IPS-15b (cell line): ENCODE results near the gene CRYBA4.

Experiments
- H3K27me3 ChIP-seq: one replicate; pipeline ENCODE4 v1.6.1; 2013; ENCODE audit warnings: low read length; ENCODE audit not compliant: control insufficient read depth, insufficient read depth
- H3K36me3 ChIP-seq: one replicate; pipeline ENCODE4 v1.6.1; 2013; ENCODE audit warnings: low read length; ENCODE audit not compliant: control insufficient read depth, insufficient read depth
- H3K4me1 ChIP-seq: one replicate; pipeline ENCODE4 v1.6.1; 2013; ENCODE audit warnings: mild to moderate bottlenecking, low read length; ENCODE audit not compliant: control insufficient read depth, insufficient read depth
- H3K4me3 ChIP-seq: one replicate; pipeline ENCODE4 v1.5.1; 2013; ENCODE audit warnings: low read depth, low read length
- H3K9ac ChIP-seq: one replicate; pipeline ENCODE4 v1.6.1; 2013; ENCODE audit warnings: low read depth, mild to moderate bottlenecking, low read length
- H3K9me3 ChIP-seq: one replicate; pipeline ENCODE4 v1.6.1; 2013; ENCODE audit warnings: mild to moderate bottlenecking, low read length; ENCODE audit not compliant: control insufficient read depth, insufficient read depth

The CRYBA4 gene

DNA sequence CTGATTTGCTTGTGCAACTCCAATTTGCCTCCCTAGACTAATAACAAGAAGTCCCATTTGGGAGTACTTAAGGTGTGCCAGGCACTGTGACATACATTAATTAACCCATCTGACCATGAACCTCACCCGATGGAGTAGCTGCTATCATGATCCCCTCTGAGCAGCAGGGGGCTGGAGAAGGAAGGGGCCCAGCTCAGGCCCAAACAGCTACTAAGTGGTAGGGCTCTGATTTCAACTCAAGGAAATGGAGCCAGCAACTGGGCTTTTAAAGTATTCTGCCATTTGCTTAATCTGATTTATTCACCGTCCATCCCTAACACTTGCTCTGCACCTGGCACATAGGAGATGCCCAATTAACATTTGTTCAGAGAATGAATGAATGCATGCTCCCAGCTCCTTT lies 5.1 kb upstream of the CRYBA4 start:
- no peaks in the 10 kb centered on the region for H3K36me3 ChIP-seq
- H3K9me3 ChIP-seq: no peaks in the 10 kb centered on the region
- no peak overlapping the region for H3K4me3 ChIP-seq
- peaks cover 19% of the 10 kb centered on the region for H3K27me3 ChIP-seq
- no peak overlapping the region for H3K9ac ChIP-seq
- H3K4me1 ChIP-seq: peaks cover 42% of the 10 kb centered on the region

DNA sequence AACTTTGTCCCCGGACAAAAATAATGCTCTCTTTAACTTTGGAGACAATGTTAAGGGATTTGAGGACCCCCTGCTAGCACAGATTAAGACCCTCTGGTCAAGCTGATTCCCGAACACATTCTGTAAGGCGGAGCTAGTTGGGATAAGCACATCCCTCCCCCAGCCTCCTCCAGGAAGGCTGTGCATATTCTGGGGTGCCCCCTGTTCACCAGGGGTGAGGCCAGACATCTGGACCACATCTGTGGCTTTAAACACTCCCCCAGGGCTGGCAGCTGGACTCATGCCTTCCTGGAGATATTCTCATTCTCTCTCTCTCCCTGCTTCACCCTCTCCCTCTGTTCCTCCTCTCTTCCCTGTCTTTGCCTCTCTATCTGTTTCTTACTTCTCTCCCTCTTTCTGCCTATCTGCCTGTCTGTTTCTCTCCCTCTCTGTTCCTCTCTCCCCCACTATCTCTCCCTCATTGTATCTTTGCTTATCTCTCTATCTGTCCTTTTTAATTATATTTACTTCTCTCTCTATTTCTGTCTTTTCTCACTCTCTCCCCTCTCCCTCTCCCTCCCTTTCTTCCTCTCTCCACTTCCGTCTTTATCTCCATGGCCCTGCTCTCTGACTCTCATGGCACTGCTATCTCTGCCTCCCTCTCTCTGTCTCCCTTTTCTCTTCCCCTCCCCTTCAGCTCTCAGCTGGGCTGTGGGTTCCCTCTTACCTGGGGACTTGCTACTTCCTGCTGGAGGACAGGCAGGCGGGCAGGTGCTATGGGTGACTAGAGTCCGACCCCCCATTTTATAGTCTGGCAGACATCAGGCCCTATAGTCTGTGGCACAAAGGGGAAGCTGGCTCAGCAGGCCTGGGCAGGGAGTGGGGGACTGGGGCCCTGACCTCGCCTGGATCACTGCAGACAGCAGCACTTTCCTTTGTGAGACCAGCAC lies 4.2 kb upstream of the CRYBA4 start, which contains the start of gene CRYBB1:
Gene CRYBB1, minus strand, starts transcription at position 757 of the 929 bp plus-strand sequence. CDS start 1,708 bp downstream, outside the sequence.
- Histone ChIP-seq H3K27me3 (peaks cover 15% of the 10 kb centered on the region), H3K36me3 (no peaks in the 10 kb centered on the region), H3K4me1 (peaks cover 37% of the 10 kb centered on the region), H3K9ac (no peak within 1 kb of the TSS), H3K4me3 (no peak within 1 kb of the TSS), H3K9me3 (no peaks in the 10 kb centered on the region)

DNA sequence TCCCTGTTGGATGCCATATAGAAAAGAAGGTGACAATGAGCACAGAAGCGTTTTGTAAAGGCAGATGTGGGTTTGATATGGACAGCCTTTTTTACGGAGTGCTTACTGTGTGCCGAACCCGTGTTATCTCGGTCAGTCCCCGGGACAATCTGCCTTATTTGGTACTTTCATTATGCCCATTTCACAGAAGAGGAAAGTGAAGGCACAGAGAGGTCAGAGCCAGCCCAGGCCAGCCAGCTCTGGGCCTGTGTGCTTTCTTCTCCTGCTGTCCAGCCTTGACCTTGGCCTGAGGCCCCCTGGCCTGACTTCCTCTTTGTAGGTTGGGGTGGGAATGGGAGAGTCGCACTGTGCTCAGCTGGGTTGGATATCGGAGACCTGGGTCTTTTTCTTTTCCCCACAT lies 3.3 kb upstream of the CRYBA4 start:
- H3K27me3 ChIP-seq: peaks cover 8% of the 10 kb centered on the region
- peaks cover 2% of the 10 kb centered on the region for H3K36me3 ChIP-seq
- peaks cover 30% of the 10 kb centered on the region for H3K4me1 ChIP-seq
- H3K4me3 ChIP-seq: no peak overlapping the region
- no peak overlapping the region for H3K9ac ChIP-seq
- H3K9me3 ChIP-seq: no peaks in the 10 kb centered on the region

DNA sequence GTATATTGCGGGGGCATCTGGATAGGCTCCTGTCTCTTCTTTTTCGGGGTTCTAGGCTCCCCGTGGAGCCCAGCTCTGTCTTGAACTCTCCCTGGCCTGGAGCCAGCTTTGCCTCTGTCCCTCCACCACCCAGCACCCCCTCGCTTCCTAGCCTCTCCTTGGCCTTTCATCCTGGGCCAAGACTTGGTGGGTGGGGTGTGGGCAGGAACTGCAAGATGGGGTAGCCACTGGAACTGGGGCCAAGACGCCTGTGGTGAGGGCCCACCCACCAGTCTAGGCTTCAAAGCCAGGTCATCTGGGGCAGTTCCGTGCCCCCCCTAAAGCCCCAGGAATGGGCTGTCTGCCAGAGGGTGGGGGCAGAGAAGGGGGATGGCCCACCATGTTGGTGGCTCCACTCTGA lies 2.3 kb upstream of the CRYBA4 start:
- Histone ChIP-seq H3K4me3 (no peak overlapping the region), H3K27me3 (peaks cover 8% of the 10 kb centered on the region), H3K36me3 (peaks cover 2% of the 10 kb centered on the region), H3K9ac (no peak overlapping the region), H3K9me3 (no peaks in the 10 kb centered on the region), H3K4me1 (peaks cover 28% of the 10 kb centered on the region)

DNA sequence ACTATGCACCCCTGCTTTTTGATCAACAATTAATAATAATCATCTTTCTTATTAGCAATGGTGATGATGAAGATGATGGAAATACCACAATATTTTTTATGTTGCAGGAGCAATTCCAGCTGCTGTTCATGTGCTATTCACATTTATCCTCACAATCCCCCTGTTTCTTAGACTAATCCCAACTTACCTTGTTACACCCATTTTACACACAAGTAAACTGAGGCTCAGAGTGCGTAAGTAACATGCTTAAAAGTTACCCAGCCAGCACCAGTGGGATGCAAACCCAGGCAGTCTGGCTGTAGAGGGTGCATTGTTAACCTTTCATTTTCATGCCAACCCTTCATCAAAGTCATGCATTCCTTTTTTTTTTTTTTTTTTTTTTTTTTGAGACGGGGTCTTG lies 1.6 kb upstream of the CRYBA4 start:
- H3K36me3 ChIP-seq: peaks cover 2% of the 10 kb centered on the region
- H3K4me3 ChIP-seq: no peak overlapping the region
- no peaks in the 10 kb centered on the region for H3K9me3 ChIP-seq
- no peak overlapping the region for H3K9ac ChIP-seq
- peaks cover 21% of the 10 kb centered on the region for H3K4me1 ChIP-seq
- peaks cover 2% of the 10 kb centered on the region for H3K27me3 ChIP-seq

DNA sequence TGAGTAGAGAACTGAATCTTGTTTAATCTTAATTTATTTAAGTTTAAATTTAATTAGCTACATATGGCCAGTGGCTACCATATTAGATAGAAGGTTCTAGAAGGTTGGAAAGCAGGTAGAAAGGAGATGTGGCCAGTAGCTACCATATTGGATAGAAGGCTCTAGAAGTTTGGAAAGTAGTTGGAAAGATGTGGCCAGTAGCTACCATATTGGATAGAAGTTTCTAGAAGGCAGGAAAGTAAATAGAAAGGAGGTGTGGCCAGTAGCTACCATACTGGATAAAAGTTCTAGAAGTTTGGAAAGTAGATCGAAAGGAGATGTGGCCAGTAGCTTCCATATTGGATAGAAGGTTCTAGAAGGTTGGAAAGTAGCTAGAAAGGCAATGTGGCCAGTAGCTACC lies 2.2 kb downstream of the CRYBA4 start:
- H3K27me3 ChIP-seq: peaks cover 3% of the 10 kb centered on the region
- no peaks in the 10 kb centered on the region for H3K9me3 ChIP-seq
- H3K9ac ChIP-seq: no peak overlapping the region
- H3K4me1 ChIP-seq: no peaks in the 10 kb centered on the region
- peaks cover 4% of the 10 kb centered on the region for H3K36me3 ChIP-seq
- no peak overlapping the region for H3K4me3 ChIP-seq

DNA sequence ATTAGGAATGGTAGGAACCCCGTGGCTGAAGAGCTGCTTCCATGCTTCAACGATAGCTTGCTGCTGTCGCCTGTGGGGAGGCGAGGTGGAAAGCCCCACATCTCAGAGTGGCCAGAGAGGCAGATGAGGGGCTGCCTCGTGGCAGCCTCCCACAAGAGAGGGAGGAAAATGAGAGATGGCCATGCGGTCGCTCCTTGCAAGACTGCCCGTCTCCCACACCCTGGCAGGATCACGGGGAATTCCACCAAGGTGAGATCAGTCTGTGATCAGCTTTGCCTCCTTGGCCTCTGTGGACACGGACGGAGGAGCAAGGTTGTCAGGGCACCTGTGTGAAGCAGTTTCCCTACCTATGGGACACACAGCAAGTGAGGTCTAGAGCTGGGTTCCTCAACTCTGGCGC lies 3.0 kb downstream of the CRYBA4 start:
- Histone ChIP-seq H3K27me3 (peaks cover 2% of the 10 kb centered on the region), H3K36me3 (peaks cover 4% of the 10 kb centered on the region), H3K9me3 (no peaks in the 10 kb centered on the region), H3K9ac (no peak overlapping the region), H3K4me3 (no peak overlapping the region), H3K4me1 (no peaks in the 10 kb centered on the region)

DNA sequence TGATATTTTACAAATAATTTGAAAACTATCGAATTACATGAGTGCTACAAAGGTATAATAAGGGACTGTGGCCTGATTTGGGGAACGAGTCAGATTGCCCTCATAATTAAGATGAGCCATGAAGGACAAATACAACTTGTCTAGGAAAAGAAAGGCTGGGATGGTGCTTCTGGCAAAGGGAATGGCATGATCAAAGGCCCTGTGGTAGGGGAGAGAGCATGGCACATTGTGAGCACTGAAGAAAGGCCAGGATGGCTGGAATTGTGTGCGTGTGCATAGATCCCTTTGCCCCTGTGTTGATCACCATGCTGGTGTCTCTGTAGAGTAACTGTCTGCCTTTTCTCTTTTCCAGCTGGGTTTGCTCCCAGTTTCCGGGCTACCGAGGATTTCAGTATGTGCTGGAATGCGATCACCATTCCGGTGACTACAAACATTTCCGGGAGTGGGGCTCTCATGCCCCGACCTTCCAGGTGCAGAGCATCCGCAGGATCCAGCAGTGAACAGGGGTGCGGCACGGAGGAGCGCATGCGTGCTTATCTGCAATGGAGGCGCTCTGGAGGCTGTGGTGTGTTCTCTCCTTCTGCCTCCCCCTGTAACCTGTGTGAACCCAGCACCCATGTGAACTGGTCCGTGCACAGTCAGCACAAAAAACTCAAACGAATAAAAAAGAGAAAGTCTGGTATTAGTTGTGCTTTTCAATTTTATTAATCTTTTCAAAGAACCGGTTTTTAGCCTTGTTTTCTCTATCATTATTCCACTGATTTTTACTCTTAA lies 8.4 kb downstream of the CRYBA4 start:
- Histone ChIP-seq H3K9me3 (no peaks in the 10 kb centered on the region), H3K4me3 (no peak overlapping the region), H3K36me3 (peaks cover 2% of the 10 kb centered on the region), H3K27me3 (peaks cover 2% of the 10 kb centered on the region), H3K4me1 (no peaks in the 10 kb centered on the region), H3K9ac (no peak overlapping the region)

DNA sequence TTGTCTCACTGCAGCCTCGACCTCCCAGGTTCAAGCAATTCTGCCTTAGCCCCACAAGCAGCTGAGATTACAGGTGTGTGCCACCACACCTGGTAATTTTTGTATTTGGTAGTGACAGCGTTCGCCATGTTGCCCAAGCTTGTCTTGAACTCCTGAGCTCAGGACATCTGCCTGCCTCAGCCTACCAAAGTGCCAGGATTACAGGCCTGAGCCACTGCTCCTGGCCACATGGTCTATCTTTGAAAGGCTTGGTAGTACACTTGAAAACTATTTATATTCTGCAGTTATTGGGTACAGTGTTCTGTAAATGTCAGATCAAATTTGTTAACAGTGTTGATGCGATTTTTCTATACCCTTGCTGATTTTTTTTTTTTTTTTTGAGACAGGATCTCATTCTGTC lies 9.5 kb downstream of the CRYBA4 start:
- H3K4me3 ChIP-seq: no peak overlapping the region
- no peaks in the 10 kb centered on the region for H3K4me1 ChIP-seq
- H3K27me3 ChIP-seq: peaks cover 2% of the 10 kb centered on the region
- no peak overlapping the region for H3K9ac ChIP-seq
- no peaks in the 10 kb centered on the region for H3K9me3 ChIP-seq
- peaks cover 2% of the 10 kb centered on the region for H3K36me3 ChIP-seq

DNA sequence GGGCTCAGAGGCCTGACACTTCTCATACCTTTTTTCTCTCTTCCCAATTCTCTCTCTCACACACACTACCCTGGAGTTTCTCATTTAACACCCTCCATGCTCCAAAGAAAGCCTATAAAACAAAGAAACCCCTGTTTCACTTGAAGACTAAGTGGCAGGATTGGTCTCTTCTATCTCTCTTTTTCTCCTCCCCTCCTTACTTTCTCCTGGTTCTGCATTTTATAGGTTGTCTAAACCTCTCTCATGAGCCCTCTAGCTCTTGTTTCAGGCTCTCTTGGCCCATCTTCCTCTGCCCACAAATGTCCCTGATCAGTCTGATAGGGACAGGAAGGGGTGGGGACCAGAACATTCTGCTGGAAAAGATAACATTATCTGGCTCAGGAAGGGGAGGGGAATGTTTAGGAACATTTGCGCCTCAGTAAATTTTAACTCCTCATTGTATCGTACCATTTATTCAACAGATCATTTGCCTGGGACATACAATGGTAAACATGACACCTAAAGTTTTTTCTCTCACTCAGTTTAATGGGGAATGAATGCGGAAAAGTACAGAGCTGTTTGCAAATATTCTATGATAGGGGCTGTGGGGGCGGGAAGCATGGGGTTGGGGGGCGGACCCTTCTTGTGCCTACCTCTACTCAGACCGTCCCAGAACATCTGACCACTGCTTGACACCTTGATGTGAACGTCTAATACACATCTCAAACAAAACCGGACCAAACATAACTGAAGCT lies 10.8 kb downstream of the CRYBA4 start:
- Histone ChIP-seq H3K36me3 (peaks cover 2% of the 10 kb centered on the region), H3K4me1 (no peaks in the 10 kb centered on the region), H3K9ac (no peak overlapping the region), H3K4me3 (no peak overlapping the region), H3K9me3 (no peaks in the 10 kb centered on the region), H3K27me3 (peaks cover 2% of the 10 kb centered on the region)

DNA sequence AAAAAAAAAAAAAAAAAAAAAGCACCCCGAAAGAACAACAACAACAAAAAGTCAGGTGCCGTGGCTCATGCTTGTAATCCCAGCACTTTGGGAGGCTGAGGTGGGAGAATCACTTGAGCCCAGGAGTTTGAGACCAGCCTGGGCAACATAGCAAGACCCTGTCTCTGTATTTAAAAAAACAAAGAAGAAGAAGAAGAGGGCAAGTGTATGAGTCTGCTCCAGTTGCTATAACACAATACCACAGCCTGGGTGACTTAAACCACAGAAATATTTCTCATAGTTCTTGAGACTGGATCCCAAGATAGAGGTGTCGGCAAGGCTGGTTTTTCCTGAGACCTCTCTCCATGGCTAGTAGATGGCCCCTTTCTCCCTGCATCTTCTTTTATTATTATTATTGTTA lies 12.4 kb downstream of the CRYBA4 start:
- Histone ChIP-seq H3K4me1 (no peaks in the 10 kb centered on the region), H3K27me3 (no peaks in the 10 kb centered on the region), H3K9me3 (no peaks in the 10 kb centered on the region), H3K4me3 (no peak overlapping the region), H3K9ac (no peak overlapping the region), H3K36me3 (no peaks in the 10 kb centered on the region)
